ENCODE data around the gene NCK2. TPM values are rescaled to one million over a fixed set of nuclear protein-coding genes. Genes with fewer than 3 reads are reported as not detected.

The NCK2 gene
- total and polyA plus RNA-seq, 9 of the 15 experiments (the other 6 are each of a cell fraction or from before 2014, with no cell fraction given): 0.90 to 27.9 (median 15.9) TPM

GRCh38 chr2:105722726-105723297 lies 21.9 kb upstream of the NCK2 start:
- peak; percentile 47; the same call in 2 of the 3 replicates for ATAC-seq
- CTCF ChIA-PET (ENCODE audit: low intra/inter-chr PET ratio): no interaction called here

More at GRCh38 chr2:105722726-105723297, 21.9 kb upstream of the NCK2 start:
- POLR2A ChIA-PET: interaction anchor here (1.2 to 1.5 kb wide), 3 partner anchors 9 to 12 kb away, joined by 3 to 5 read pairs (median 5); no protein-coding TSS in a partner anchor
- WGBS (ENCODE audit: insufficient coverage, low coverage, missing lambda C conversion rate): 61% methylated on average over 10 of the region's 11 CpGs
- Histone ChIP-seq H3K79me2 (ENCODE audit: control insufficient read depth, insufficient read depth, low read length) (no peaks in the 10 kb centered on the region), H3K9me3 (replicated peaks; ENCODE audit: control insufficient read depth, insufficient read depth, low read depth, low read length) (no peaks in the 10 kb centered on the region), H2AFZ (ENCODE audit: low read depth, low read length) (no peak overlapping the region), H3K9me1 (ENCODE audit: control insufficient read depth, insufficient read depth, low read length) (no peaks in the 10 kb centered on the region), H4K20me1 (replicated peaks; ENCODE audit: control insufficient read depth, insufficient read depth, low read length) (no peaks in the 10 kb centered on the region), H3K9ac (ENCODE audit: insufficient read depth in 1 of 2, low read depth in 2 of 2, low read length in 2 of 2) (no peak overlapping the region), H3K4me1 (replicated peaks in 1 of 2; ENCODE audit: control insufficient read depth in 2 of 2, insufficient read depth in 2 of 2, low read length in 2 of 2) (peaks cover 5 to 7% of the 10 kb centered on the region in 2 experiments; a peak in 4 of 5 replicates), H3K4me2 (ENCODE audit: insufficient read depth, low read length) (no peak overlapping the region), H3K36me3 (ENCODE audit: control insufficient read depth, insufficient read depth, low read length) (no peaks in the 10 kb centered on the region), H3K27ac (ENCODE audit: extremely low read depth, low read depth, low read length) (no peak overlapping the region), H3K4me3 (no peak overlapping the region), H3K27me3 (ENCODE audit: control insufficient read depth in 2 of 2, insufficient read depth in 2 of 2, low read length in 2 of 2) (no peaks in the 10 kb centered on the region)
- TF ChIP-seq ZNF639 (CRISPR knock-in tag; conservative IDR thresholded peaks at IDR 0.05 in 1 of 2, IDR thresholded peaks at IDR 0.05 in 1 of 2) (no peak), ZNF124 (CRISPR knock-in tag; IDR thresholded peaks at IDR 0.05) (no peak), NR2C2 (CRISPR knock-in tag; IDR thresholded peaks at IDR 0.05) (no peak), NR2C2 (tag; IDR thresholded peaks at IDR 0.05) (0 out of 2 replicates have a peak, but pooled peaks have one; percentile 9), XRCC4 (IDR thresholded peaks at IDR 0.05; ENCODE audit: extremely low read depth, insufficient read depth, insufficient read length) (no peak), PYGO2 (tag; IDR thresholded peaks at IDR 0.05) (no peak), MAX (CRISPR knock-in tag; IDR thresholded peaks at IDR 0.05) (no peak), NBN (IDR thresholded peaks at IDR 0.05; ENCODE audit: low read depth) (no peak), ZNF766 (CRISPR knock-in tag; conservative IDR thresholded peaks at IDR 0.05) (0 out of 2 replicates have a peak, but pooled peaks have one; percentile 14)
- TF ChIP-seq, protein P1, sequence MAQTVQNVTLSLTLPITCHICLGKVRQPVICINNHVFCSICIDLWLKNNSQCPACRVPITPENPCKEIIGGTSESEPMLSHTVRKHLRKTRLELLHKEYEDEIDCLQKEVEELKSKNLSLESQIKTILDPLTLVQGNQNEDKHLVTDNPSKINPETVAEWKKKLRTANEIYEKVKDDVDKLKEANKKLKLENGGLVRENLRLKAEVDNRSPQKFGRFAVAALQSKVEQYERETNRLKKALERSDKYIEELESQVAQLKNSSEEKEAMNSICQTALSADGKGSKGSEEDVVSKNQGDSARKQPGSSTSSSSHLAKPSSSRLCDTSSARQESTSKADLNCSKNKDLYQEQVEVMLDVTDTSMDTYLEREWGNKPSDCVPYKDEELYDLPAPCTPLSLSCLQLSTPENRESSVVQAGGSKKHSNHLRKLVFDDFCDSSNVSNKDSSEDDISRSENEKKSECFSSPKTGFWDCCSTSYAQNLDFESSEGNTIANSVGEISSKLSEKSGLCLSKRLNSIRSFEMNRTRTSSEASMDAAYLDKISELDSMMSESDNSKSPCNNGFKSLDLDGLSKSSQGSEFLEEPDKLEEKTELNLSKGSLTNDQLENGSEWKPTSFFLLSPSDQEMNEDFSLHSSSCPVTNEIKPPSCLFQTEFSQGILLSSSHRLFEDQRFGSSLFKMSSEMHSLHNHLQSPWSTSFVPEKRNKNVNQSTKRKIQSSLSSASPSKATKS (CRISPR knock-in tag; IDR thresholded peaks at IDR 0.05): no peak
- no TSS peak for BruUV-seq (replicated peaks)
- in situ Hi-C loops (cut with MboI): no loop called here
- intact Hi-C loops (cut with micrococcal nuclease): no loop called here
- DNase-seq (ENCODE audit: extremely low read depth in 1 of 4, low spot score in 3 of 4) (no peak), FAIRE-seq (no peak)

Data from K562 (cell line).